ENCODE data around the gene ELP1.

DNA sequence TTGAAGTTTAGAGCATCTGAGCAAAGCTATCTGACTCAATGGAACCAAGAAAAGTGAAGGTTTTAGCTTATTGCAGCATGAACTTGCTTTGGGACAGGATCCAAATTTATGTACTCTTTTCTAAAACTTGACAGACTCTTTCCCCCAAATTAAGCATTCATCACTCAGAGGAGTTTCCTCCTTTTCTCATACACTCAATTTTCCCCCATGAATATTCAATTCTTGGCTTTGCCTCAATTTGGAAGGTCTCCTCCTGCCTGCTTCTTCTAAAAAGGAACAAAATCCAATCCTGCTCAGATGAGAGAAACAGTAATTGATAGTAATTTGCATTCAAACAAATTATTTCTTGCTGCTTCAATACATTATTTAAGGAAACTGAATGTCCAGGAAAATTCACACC, 66.8 kb downstream of the ELP1 start:
- TF ChIP-seq, protein P1, sequence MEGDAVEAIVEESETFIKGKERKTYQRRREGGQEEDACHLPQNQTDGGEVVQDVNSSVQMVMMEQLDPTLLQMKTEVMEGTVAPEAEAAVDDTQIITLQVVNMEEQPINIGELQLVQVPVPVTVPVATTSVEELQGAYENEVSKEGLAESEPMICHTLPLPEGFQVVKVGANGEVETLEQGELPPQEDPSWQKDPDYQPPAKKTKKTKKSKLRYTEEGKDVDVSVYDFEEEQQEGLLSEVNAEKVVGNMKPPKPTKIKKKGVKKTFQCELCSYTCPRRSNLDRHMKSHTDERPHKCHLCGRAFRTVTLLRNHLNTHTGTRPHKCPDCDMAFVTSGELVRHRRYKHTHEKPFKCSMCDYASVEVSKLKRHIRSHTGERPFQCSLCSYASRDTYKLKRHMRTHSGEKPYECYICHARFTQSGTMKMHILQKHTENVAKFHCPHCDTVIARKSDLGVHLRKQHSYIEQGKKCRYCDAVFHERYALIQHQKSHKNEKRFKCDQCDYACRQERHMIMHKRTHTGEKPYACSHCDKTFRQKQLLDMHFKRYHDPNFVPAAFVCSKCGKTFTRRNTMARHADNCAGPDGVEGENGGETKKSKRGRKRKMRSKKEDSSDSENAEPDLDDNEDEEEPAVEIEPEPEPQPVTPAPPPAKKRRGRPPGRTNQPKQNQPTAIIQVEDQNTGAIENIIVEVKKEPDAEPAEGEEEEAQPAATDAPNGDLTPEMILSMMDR (IDR thresholded peaks at IDR 0.05): no peak
- no peak for TF ChIP-seq POLR2A (IDR thresholded peaks at IDR 0.05)

Data from testis (tissue), 2 donors.